Stimulated activated CD8-positive, alpha-beta memory T cell treated with anti-CD3 and anti-CD28 coated beads, Interleukin-4, amount 100 ng/mL, for 1 hour (primary cell): ENCODE results near the gene IFTAP.
"Not testable (repeated sequence)": the region's sequence is repeated elsewhere in the genome, so short reads cannot be mapped to it uniquely, and the experiment has no call there.

ENCODE experiments used
- DNase-seq, 2 donors: peaks; one replicate each; pipeline ENCODE4 v3.0.0-alpha.2; 2020; ENCODE audit warnings: low read depth in 2 of 2, low spot score in 1 of 2

IFTAP gene

DNA sequence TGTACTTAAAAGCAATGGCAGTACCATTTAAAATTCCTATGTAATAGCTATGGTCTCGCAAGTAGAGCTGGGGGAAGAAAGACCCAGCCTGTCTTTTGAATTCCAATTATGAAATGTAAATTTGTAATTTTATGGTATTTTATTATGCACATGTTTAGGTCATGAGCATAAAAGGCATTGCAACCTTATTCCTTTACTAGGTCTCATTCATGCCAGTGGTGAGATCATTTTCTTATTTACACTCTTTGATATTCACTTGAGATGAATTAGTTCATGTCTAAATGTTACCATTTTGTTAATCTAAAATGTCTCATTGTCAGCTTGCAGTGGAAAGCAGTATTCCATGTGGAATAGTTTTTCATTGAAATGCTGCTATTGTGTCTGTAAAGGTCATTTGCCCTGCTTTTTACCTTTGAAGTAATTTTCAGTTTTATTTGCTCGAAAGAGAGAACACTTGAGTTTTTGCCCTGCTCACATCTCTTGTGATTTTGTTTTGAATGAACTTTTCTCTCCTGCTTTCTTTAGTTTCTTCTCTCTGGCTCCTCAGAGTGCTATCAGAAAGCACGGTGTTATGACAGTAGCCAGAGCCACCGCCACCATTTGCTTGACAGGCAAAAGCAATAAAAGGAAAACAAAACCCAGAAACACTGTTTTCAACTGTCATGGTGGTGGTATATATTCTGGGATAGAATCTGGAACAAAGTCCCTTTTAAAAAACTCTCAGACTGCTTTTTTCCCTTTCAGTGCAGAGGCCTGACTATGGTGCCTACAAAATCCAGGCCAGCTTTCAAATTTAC lies 41.0 kb downstream of the IFTAP start:
- DNase-seq = no peak

DNA sequence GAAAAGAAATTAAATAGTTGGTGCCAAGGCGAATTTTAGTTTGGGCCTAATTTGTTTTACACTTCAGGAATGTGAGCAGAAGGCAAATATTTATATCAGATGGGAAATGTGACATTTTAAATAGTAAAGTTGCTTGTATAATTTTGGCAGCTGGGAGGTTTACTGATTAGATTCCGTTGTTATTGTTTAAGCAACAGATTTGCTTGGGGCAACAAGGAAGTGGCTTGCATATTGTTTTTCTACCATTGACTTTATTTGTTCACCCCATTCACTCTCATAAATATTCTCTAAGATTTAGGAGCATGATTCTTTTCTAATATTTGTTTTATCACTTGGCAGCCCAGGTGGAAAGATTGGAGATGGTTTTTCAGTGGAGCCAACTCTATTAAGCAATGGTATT lies 44.3 kb downstream of the IFTAP start:
- DNase-seq = no peak

- no peak for DNase-seq
Measured at GRCh38 chr11:36657610-36658267, 63.4 kb downstream of the IFTAP start.

DNA sequence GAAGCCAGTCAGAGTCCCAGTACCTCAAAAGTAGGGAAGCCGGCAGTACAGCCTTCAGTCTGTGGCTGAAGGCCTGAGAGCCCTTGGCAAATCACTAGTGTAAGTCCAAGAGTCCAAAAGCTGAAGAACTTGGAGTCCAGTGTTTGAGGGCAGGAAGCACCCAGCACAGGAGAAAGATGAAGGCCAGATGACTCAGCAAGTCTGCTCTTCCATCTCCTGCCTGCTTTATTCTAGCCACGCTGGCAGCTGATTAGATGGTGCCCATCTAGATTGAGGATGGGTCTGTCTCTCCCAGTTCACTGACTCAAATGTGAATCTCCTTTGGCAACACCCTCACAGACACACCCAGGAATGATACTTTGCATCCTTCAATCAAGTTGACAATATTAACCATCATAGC lies 67.1 kb downstream of the IFTAP start:
- not testable (repeated sequence) for DNase-seq

GRCh38 chr11:36672815-36673450 lies 78.6 kb downstream of the IFTAP start:
- no peak for DNase-seq

DNA sequence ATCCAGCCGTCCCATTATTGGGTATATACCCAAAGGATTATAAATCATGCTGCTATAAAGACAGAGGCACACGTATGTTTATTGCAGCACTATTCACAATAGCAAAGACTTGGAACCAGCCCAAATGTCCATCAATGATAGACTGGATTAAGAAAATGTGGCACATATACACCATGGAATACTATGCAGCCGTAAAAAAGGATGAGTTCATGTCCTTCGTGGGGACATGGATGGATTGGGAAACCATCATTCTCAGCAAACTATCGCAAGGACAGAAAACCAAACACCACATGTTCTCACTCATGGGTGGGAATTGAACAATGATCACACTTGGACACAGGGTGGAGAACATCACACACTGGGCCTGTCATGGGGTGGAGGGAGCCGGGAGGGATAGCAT lies 85.2 kb downstream of the IFTAP start:
- DNase-seq = not testable (repeated sequence)

GRCh38 chr11:36683818-36684217 lies 89.5 kb downstream of the IFTAP start:
- no peak for DNase-seq

DNA sequence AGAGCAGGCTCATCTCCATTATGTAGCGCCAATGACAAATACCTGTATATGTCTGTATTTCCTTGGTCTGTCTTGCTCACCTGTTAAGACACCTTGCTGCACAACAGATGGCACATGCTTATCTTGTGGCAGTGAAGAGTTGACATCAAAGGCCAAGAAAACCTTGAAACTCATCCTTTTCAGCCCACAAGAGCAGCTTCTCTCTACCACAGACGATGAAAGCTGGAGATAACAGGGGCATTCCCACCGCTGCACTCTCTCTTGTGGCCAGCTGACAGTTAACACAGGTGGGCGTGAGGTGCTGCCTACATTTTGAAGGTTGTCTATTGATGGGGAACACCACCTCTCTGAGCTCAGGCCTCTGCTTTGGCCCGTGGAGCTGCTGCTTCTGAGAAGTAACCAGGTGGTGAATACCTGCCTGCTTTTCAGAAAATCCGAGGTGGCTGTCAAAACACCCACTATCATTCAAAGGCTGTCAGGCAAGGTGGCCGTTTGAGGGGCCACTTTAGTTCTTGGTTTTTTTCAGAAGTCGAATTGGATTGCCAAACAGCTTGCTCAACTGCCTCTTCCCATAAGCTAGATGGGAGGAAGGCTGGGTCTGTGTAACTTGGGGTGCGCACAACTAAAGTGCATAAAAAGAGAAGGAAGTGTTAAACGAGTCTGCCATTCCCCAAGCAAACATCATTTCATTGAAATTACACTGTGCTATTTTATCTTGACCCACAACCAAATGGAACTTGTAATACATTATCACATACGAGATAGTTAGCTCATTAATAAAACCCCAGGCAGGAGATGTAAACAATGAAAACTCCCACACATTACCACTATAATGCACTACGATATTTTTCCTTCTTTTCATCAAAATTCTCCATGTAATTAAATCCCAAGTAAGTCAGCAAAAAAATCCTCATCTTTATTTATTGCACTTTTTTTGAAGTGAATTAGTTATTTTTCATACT lies 90.8 kb downstream of the IFTAP start:
- DNase-seq = peak in 1 of 2 donors; percentile 1

GRCh38 chr11:36688132-36688531 lies 93.8 kb downstream of the IFTAP start:
- DNase-seq = no peak

GRCh38 chr11:36688571-36689291 lies 94.4 kb downstream of the IFTAP start:
- no peak for DNase-seq

DNA sequence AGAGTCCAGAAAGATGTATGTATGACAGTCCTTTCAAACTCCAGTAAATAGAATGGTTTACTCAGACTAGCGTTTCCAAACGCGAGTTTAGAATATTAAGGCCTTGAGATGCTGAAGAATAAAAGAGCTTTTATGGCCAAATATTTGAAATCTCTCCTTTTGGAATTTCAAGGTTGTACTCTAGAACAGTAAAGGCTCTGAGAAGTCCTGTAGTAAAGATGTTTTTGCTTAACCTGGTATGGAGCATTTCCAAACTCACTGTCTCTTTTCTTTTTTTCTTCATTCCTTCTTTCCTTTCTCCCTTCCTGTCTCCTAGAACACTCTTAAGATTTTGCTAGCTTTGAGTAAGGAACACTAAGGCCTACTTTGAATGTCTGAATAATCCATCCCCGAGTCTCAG lies 95.1 kb downstream of the IFTAP start:
- no peak for DNase-seq

DNA sequence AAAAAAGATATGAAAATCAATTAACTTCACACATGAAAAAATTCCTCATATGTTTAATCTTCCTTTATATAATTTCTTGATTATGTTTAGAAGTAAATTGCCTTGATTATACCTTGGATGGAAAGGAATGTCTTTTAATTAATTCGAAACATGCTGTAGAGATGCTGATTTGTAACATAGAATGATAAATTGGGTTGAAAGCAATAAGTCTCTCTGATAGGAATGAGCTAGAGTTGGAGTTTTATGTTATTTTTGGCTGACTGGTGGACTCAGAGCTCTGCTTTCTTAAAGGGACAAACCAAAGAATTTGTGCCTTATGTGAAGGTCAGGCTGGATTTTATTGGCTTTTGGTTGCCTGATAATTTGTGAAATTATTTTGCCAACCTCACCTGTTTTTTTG lies 98.4 kb downstream of the IFTAP start:
- DNase-seq = no peak

DNA sequence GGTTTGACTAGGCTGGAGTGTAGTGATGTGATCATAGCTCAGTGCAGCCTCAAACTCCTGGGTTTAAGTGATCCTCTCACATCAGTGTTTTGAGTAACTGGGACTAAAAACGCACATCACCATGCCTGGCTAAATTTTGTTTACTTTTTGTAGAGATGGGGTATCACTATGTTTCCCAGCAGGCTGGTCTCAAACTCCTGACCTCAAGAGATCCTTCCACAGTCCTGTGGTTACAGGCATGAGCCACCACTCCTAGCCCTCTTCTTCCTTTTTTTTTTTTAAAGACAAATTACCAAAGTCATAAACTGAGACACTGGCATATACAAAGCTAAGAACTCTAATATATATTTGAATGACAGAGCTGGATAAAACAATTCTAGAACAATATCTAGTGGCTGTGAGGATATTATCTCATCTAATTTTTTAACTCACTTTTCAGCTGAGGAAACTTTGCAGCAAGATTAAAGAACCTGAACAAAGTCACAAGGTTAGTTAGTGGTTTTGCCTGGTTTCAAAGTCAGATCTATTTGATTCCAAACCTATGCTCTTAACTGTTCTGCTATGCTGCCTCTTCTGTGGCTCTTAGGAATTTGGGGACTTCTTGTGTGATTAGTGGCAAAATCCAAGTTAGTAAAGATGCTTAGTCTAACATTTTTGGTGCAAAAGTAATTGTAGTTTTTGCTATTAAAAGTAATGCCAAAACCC lies 99.0 kb downstream of the IFTAP start:
- no peak for DNase-seq

DNA sequence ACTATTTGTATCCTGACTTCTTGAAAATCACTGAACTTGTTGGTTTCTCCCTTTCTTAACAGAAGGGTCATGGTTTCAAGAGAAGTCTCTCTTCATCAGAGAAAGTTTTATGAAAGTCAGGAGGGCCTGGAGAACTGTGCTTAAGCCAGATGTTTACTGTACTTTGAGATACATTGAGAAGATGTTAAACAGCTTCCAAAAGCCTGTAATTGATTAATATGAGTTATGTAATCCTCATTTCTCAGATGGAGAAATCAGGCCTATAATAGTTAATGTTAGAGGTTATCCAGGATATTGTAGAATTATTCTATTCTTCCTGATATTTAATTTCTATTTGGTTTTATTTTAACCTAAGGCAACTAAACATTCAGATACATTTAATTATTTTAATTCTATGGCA lies 100.8 kb downstream of the IFTAP start:
- DNase-seq = no peak

- no peak for DNase-seq
Measured at GRCh38 chr11:36695571-36695970, 101.3 kb downstream of the IFTAP start.

DNA sequence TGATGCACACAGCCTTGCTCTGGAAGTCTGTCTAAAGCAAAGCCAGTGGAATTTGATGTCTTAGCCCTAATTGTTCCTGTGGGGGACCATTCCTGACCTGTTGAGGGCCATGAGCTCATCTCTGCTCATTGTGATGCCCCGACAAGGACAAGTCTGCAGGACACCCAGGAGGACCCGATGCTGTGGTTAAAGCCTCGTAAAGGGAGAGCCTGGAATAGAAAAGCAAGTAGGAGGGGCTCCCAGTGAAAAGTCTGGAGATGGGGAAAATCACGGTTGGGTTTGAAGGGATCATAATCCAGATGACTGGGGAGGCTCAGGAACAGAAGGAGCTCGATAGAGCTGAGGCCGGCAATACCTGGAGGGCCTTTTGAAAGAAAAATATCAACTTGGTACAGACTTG lies 102.2 kb downstream of the IFTAP start:
- no peak for DNase-seq

DNA sequence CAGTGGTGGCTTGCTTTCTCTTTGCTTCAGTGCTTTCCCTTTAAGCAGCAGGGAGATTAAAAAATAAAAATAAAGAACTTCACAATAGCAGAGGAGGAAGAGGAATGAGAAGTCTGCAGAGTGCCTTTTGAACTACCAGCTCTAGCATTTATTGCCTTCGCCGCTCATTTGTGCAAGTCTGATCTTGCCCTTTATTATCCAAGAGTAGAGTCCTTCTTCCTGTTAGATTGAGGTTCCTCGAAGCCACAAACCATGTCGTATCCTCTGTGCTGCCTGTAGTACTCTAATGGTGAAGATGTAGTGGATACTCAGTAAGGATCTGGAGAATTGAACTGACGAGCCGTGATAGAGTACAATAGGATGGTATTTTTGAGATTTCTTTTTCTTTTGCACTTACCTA lies 105.0 kb downstream of the IFTAP start:
- no peak for DNase-seq

DNA sequence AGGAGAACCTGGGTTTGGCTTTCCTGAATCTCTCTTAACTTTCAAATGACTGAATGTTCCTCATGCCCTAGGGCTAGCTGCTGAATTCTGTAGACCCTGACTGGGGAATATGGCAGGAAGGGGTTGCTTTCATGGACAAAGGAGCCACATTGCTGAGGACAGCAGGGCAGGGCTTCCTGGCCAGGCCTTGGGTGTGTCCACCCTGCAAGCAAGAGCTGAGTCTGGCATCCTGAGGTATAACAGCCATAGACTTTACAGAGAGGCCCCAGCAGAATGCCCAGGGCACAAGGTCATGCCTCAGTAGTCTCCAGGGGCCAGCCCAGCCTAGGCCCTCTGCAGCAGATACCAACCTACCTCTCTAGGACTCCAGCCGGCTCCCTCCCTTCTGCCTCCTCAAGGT lies 105.9 kb downstream of the IFTAP start:
- no peak for DNase-seq

GRCh38 chr11:36702330-36703054 lies 108.2 kb downstream of the IFTAP start:
- DNase-seq = no peak
